Left kidney (tissue), 2 donors: ENCODE results near the gene RASGRP1. TPM values are rescaled to one million over a fixed set of nuclear protein-coding genes. Genes with fewer than 3 reads are reported as not detected.

ENCODE experiments used
- DNase-seq: peaks from one replicate; pipeline ENCODE4 v3.0.0-alpha.2; 2013
- polyA plus RNA-seq: library from polyadenylated mRNA; unstranded; fragments of 120-200 nt; gene quantifications from one replicate; pipeline ENCODE4 v1.2.1, GENCODE V29; 2013; ENCODE audit not compliant: insufficient read length

RASGRP1 gene
- polyA plus RNA-seq, 1 donor, result 15.1 TPM

GRCh38 chr15:38538328-38539007 lies 26.1 kb downstream of the RASGRP1 start:
- DNase-seq, result no peak

- no peak for DNase-seq
Observed at GRCh38 chr15:38536201-38536676, 28.4 kb downstream of the RASGRP1 start.

- no peak for DNase-seq
Observed at GRCh38 chr15:38535491-38536200, 29.0 kb downstream of the RASGRP1 start.

- DNase-seq, result no peak
Observed at GRCh38 chr15:38534691-38535090, 29.9 kb downstream of the RASGRP1 start.

GRCh38 chr15:38533926-38534325 lies 30.7 kb downstream of the RASGRP1 start:
- DNase-seq, result no peak

- no peak for DNase-seq
Observed at GRCh38 chr15:38533416-38533915, 31.1 kb downstream of the RASGRP1 start.

- DNase-seq, result no peak
Observed at GRCh38 chr15:38532728-38533127, 31.9 kb downstream of the RASGRP1 start.

- DNase-seq, result no peak
Observed at GRCh38 chr15:38531509-38531908, 33.1 kb downstream of the RASGRP1 start.

GRCh38 chr15:38530113-38530512 lies 34.5 kb downstream of the RASGRP1 start:
- no peak for DNase-seq

- DNase-seq, result no peak
Observed at GRCh38 chr15:38528294-38528693, 36.3 kb downstream of the RASGRP1 start.

- no peak for DNase-seq
Observed at GRCh38 chr15:38526158-38526557, 38.5 kb downstream of the RASGRP1 start.

- DNase-seq, result no peak
Observed at GRCh38 chr15:38525489-38525888, 39.1 kb downstream of the RASGRP1 start.

- no peak for DNase-seq
Observed at GRCh38 chr15:38524156-38524555, 40.5 kb downstream of the RASGRP1 start.

- DNase-seq, result no peak
Observed at GRCh38 chr15:38522922-38523321, 41.7 kb downstream of the RASGRP1 start.

GRCh38 chr15:38521316-38521715 lies 43.3 kb downstream of the RASGRP1 start:
- no peak for DNase-seq

- DNase-seq, result no peak
Observed at GRCh38 chr15:38520035-38520434, 44.6 kb downstream of the RASGRP1 start.

GRCh38 chr15:38518084-38518483 lies 46.5 kb downstream of the RASGRP1 start:
- DNase-seq, result no peak

- DNase-seq, result no peak
Observed at GRCh38 chr15:38517312-38517975, 47.2 kb downstream of the RASGRP1 start.

- DNase-seq, result no peak
Observed at GRCh38 chr15:38516626-38517025, 48.0 kb downstream of the RASGRP1 start.

- DNase-seq, result peak; percentile 33
Observed at GRCh38 chr15:38514601-38515000, 50.0 kb downstream of the RASGRP1 start.

GRCh38 chr15:38512901-38513300 lies 51.7 kb downstream of the RASGRP1 start:
- DNase-seq, result no peak

GRCh38 chr15:38509152-38509551 lies 55.5 kb downstream of the RASGRP1 start:
- DNase-seq, result no peak

GRCh38 chr15:38508647-38509046 lies 56.0 kb downstream of the RASGRP1 start:
- no peak for DNase-seq
